ENCODE results near the gene ANKRD35.
A peak's percentile ranks its signal among the peaks of the same experiment; 100 is the strongest.
"Not testable (repeated sequence)": the region's sequence is repeated elsewhere in the genome, so short reads cannot be mapped to it uniquely, and the experiment has no call there.

The ANKRD35 gene

DNA sequence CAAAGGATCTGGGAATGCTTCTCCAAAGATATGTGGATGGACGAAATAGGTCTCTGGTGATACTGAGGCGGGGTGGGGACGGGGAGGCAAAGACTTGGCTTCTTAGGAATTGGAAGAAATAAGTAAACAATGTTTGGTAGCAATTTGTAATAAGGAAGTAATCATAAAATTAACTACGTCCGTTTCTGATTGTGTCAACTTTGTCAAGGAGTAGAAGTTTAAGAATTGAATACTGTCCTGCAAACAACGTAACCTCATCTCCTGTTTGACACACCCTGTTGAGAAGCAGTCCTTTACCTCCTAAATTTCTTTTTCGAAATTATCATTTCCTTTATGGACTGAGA is 61.2 kb downstream of the ANKRD35 start:
- DNase-seq (ENCODE audit: extremely low read depth, low read depth) = no peak
- H3K4me3 ChIP-seq (replicated peaks; ENCODE audit: low read depth, low read length) = peak overlapping the region; percentile 98
- TF ChIP-seq, protein P1, sequence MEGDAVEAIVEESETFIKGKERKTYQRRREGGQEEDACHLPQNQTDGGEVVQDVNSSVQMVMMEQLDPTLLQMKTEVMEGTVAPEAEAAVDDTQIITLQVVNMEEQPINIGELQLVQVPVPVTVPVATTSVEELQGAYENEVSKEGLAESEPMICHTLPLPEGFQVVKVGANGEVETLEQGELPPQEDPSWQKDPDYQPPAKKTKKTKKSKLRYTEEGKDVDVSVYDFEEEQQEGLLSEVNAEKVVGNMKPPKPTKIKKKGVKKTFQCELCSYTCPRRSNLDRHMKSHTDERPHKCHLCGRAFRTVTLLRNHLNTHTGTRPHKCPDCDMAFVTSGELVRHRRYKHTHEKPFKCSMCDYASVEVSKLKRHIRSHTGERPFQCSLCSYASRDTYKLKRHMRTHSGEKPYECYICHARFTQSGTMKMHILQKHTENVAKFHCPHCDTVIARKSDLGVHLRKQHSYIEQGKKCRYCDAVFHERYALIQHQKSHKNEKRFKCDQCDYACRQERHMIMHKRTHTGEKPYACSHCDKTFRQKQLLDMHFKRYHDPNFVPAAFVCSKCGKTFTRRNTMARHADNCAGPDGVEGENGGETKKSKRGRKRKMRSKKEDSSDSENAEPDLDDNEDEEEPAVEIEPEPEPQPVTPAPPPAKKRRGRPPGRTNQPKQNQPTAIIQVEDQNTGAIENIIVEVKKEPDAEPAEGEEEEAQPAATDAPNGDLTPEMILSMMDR (IDR thresholded peaks at IDR 0.05; ENCODE audit: low read depth, low read length, missing control alignments) = no peak

DNA sequence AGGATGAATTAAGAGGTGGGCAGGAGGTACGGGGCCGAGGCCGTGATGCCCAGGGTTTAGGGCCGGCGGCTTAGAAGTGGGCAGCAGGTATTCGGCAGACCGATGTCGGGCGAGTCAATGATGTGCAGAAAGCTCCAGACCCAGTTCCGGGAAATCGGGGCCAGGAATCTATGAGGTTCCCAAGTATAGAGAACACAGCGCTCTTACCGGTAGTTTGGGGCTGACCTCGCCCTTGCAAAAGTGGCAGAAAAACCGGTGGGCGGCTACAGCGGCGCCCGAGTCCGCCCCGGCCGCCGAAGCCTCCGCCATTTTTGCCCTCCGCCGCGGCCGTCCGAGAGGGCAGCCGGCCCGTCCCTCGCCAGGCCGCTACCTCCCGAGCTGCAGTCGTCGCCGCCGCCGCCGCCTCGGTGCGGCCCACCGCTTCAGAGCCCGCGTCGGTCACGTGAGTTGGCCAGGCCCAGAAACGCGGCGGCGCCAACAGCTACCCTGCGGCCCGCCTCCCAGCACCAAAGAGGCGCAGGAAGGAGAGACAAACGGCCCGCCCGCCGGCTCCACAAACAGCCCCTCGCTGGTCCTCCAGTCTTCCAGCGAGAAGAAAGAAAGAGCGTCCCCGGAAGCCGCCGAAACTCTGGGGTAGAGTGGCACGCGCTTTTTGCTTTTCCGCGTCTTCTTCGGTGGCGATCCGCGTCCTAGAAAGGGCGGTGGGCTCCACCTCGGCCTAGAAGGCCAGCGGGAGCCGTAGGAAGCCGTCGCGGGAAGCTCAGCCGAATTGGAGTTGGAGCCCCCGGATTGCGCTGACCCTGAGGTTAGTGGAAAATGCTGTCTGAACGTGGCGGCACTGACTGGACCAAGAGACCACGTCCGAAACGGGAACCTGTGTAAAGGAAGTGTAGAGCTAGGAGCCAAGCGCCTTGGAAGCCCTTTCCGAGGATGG is 61.8 kb downstream of the ANKRD35 start, which contains the start of the genes POLR3C and RNF115:
Gene POLR3C (plus strand): TSS at position 636 of the 934 bp plus-strand sequence. CDS start 1,577 bp downstream, outside the sequence.
Gene RNF115 (minus strand): TSS at position 531 of the 934 bp plus-strand sequence. CDS start 222 bp downstream, at position 309.
- peak within 1 kb of the TSS; percentile 98 for H3K4me3 ChIP-seq (replicated peaks; ENCODE audit: low read depth, low read length)
- peak; percentile 50 for DNase-seq (ENCODE audit: extremely low read depth, low read depth)
- TF ChIP-seq, protein P1 (IDR thresholded peaks at IDR 0.05; ENCODE audit: low read depth, low read length, missing control alignments) = no peak

DNA sequence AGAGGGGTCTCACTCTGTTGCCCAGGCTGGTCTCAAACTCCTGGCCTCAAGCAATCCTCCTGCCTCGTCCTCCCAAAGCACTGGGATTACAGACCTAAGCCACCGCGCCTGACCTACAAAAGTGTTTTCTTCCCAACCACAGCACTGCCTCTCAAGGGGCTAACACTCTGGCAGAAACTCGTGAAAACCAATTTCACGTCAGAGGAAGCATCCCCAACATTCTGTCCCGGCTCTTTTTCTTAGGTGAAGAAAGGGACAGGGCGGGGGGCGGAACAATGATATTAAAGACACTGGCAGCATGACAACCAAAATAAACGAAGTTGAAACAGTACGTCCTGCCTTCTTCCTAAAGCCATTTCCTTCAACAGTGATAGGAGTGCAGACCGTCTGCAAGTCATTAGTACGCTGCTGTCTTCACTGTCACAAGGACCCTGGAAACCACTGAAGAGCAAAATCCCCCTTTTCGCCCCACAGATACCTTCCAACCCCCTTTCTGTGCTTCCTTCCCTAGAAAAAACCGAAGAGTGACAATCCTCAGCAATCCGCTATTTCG is 62.8 kb downstream of the ANKRD35 start:
- H3K4me3 ChIP-seq (replicated peaks; ENCODE audit: low read depth, low read length) = 0 out of 2 replicates have a peak overlapping the region, but pooled peaks have one; percentile 22
- DNase-seq (ENCODE audit: extremely low read depth, low read depth) = not testable (repeated sequence)

DNA sequence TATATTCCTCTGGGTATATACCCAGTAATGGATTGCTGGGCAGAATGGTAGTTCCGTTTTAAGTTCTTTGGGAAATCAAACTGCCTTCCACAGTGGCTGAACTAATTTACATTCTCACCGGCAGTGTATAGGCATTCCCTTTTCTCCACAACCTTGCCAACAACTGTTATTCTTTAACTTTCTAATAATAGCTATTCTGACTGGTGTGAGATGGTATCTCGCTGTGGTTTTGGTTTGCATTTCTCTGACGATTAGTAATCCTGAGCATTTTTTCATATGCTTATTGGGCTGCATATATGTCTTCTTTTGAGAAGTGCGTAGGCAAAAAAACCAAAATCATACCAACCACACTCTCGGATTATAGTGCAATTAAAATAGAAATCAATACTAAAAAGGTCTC is 67.6 kb downstream of the ANKRD35 start:
- H3K4me3 ChIP-seq (replicated peaks; ENCODE audit: low read depth, low read length) = not testable (repeated sequence)
- DNase-seq (ENCODE audit: extremely low read depth, low read depth) = peak; percentile 11

Measured in HFF-Myc (cell line).